Measurements from ENCODE around the gene MAPK8.

Gene MAPK8

DNA sequence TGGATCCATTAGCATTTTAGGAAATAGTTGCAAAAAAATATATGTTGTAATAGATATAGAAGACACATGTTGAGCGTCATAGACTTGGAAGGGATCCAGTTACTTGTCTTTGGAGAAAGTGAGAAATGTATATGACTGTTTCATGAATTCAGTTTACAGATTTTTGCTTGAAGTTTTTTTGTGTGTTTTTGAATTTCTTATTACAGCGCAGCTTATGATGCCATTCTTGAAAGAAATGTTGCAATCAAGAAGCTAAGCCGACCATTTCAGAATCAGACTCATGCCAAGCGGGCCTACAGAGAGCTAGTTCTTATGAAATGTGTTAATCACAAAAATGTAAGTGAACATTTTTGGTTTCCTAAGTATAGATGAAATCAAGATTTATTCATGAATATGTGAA, 98.2 kb downstream of the MAPK8 start:
- H3K4me1 ChIP-seq (ENCODE audit: control insufficient read depth, insufficient read depth, low read length): peaks cover 8% of the 10 kb centered on the region; the same call in 1 of the 2 replicates
- ChIA-PET CTCF (interaction anchor here (0.6 to 1.0 kb wide), 2 partner anchors 12 to 63 kb away, joined by 3 to 4 read pairs; no protein-coding TSS in a partner anchor), POLR2A (no interaction called here)
- H3K36me3 ChIP-seq (ENCODE audit: control insufficient read depth in 2 of 2, insufficient read depth in 1 of 2, low read length in 2 of 2): no peaks in the 10 kb centered on the region
- H3K9me3 ChIP-seq (ENCODE audit: control insufficient read depth, insufficient read depth, low read depth, low read length): no peaks in the 10 kb centered on the region
- no peak overlapping the region for H3K27ac ChIP-seq (ENCODE audit: extremely low read depth, low read depth, low read length)
- TF ChIP-seq ZNF138 (tag by site-specific recombination; IDR thresholded peaks at IDR 0.05; ENCODE audit: borderline replicate concordance) (no peak), ZNF791 (tag by site-specific recombination; IDR thresholded peaks at IDR 0.05) (no peak), ZNF571 (tag by site-specific recombination; IDR thresholded peaks at IDR 0.05) (no peak), PRDM1 (tag by site-specific recombination; IDR thresholded peaks at IDR 0.05) (no peak), ZFP69B (tag by site-specific recombination; IDR thresholded peaks at IDR 0.05) (no peak), ZNF37A (tag by site-specific recombination; IDR thresholded peaks at IDR 0.05) (no peak), BCL11B (tag by site-specific recombination; IDR thresholded peaks at IDR 0.05; ENCODE audit: low read depth) (no peak)
- TF ChIP-seq, protein P1, sequence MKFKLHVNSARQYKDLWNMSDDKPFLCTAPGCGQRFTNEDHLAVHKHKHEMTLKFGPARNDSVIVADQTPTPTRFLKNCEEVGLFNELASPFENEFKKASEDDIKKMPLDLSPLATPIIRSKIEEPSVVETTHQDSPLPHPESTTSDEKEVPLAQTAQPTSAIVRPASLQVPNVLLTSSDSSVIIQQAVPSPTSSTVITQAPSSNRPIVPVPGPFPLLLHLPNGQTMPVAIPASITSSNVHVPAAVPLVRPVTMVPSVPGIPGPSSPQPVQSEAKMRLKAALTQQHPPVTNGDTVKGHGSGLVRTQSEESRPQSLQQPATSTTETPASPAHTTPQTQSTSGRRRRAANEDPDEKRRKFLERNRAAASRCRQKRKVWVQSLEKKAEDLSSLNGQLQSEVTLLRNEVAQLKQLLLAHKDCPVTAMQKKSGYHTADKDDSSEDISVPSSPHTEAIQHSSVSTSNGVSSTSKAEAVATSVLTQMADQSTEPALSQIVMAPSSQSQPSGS (tag by site-specific recombination; IDR thresholded peaks at IDR 0.05; ENCODE audit: low read depth): no peak
- TF ChIP-seq, protein P2, sequence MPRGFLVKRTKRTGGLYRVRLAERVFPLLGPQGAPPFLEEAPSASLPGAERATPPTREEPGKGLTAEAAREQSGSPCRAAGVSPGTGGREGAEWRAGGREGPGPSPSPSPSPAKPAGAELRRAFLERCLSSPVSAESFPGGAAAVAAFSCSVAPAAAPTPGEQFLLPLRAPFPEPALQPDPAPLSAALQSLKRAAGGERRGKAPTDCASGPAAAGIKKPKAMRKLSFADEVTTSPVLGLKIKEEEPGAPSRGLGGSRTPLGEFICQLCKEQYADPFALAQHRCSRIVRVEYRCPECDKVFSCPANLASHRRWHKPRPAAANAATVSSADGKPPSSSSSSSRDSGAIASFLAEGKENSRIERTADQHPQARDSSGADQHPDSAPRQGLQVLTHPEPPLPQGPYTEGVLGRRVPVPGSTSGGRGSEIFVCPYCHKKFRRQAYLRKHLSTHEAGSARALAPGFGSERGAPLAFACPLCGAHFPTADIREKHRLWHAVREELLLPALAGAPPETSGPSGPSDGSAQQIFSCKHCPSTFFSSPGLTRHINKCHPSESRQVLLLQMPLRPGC (tag by site-specific recombination; IDR thresholded peaks at IDR 0.05): no peak
- TF ChIP-seq, protein P3, sequence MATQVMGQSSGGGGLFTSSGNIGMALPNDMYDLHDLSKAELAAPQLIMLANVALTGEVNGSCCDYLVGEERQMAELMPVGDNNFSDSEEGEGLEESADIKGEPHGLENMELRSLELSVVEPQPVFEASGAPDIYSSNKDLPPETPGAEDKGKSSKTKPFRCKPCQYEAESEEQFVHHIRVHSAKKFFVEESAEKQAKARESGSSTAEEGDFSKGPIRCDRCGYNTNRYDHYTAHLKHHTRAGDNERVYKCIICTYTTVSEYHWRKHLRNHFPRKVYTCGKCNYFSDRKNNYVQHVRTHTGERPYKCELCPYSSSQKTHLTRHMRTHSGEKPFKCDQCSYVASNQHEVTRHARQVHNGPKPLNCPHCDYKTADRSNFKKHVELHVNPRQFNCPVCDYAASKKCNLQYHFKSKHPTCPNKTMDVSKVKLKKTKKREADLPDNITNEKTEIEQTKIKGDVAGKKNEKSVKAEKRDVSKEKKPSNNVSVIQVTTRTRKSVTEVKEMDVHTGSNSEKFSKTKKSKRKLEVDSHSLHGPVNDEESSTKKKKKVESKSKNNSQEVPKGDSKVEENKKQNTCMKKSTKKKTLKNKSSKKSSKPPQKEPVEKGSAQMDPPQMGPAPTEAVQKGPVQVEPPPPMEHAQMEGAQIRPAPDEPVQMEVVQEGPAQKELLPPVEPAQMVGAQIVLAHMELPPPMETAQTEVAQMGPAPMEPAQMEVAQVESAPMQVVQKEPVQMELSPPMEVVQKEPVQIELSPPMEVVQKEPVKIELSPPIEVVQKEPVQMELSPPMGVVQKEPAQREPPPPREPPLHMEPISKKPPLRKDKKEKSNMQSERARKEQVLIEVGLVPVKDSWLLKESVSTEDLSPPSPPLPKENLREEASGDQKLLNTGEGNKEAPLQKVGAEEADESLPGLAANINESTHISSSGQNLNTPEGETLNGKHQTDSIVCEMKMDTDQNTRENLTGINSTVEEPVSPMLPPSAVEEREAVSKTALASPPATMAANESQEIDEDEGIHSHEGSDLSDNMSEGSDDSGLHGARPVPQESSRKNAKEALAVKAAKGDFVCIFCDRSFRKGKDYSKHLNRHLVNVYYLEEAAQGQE (tag by site-specific recombination; IDR thresholded peaks at IDR 0.05): no peak
- TF ChIP-seq, protein P4, sequence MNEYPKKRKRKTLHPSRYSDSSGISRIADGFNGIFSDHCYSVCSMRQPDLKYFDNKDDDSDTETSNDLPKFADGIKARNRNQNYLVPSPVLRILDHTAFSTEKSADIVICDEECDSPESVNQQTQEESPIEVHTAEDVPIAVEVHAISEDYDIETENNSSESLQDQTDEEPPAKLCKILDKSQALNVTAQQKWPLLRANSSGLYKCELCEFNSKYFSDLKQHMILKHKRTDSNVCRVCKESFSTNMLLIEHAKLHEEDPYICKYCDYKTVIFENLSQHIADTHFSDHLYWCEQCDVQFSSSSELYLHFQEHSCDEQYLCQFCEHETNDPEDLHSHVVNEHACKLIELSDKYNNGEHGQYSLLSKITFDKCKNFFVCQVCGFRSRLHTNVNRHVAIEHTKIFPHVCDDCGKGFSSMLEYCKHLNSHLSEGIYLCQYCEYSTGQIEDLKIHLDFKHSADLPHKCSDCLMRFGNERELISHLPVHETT (tag by site-specific recombination; IDR thresholded peaks at IDR 0.05): no peak
- H3K4me3 ChIP-seq (ENCODE audit: low read depth, low read length): no peak overlapping the region

DNA sequence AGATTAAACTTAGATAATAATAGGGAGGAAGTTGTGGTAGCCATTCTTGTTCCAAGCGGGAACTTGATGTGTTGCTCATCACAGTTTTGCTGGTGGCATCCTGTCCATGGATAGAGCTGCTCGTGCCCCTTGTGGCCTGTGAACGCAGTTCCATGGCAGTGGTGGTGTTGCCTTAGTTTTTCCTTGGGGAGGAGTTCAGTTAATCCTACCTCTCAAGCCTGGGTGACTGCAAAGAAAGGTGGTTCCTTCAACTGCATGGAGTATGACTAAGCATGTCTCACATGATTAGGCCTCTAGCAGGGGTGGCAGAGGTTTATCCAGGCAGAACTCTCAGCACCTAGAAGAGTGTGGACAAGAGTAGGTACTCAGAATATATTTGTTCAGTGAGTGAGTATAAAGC, 99.7 kb downstream of the MAPK8 start:
- Histone ChIP-seq H3K4me1 (ENCODE audit: control insufficient read depth, insufficient read depth, low read length) (no peaks in the 10 kb centered on the region), H3K36me3 (ENCODE audit: control insufficient read depth in 2 of 2, insufficient read depth in 1 of 2, low read length in 2 of 2) (peaks cover 0 to 10% of the 10 kb centered on the region in 2 experiments; a peak in 1 of 3 replicates), H3K4me3 (ENCODE audit: low read depth, low read length) (no peak overlapping the region), H3K9me3 (ENCODE audit: control insufficient read depth, insufficient read depth, low read depth, low read length) (no peaks in the 10 kb centered on the region), H3K27ac (ENCODE audit: extremely low read depth, low read depth, low read length) (no peak overlapping the region)
- POLR2A ChIA-PET: no interaction called here
- CTCF ChIA-PET: interaction anchor here (1.0 to 1.2 kb wide), 2 partner anchors 27 to 250 kb away, joined by 3 read pairs; no protein-coding TSS in a partner anchor
- TF ChIP-seq, protein P5, sequence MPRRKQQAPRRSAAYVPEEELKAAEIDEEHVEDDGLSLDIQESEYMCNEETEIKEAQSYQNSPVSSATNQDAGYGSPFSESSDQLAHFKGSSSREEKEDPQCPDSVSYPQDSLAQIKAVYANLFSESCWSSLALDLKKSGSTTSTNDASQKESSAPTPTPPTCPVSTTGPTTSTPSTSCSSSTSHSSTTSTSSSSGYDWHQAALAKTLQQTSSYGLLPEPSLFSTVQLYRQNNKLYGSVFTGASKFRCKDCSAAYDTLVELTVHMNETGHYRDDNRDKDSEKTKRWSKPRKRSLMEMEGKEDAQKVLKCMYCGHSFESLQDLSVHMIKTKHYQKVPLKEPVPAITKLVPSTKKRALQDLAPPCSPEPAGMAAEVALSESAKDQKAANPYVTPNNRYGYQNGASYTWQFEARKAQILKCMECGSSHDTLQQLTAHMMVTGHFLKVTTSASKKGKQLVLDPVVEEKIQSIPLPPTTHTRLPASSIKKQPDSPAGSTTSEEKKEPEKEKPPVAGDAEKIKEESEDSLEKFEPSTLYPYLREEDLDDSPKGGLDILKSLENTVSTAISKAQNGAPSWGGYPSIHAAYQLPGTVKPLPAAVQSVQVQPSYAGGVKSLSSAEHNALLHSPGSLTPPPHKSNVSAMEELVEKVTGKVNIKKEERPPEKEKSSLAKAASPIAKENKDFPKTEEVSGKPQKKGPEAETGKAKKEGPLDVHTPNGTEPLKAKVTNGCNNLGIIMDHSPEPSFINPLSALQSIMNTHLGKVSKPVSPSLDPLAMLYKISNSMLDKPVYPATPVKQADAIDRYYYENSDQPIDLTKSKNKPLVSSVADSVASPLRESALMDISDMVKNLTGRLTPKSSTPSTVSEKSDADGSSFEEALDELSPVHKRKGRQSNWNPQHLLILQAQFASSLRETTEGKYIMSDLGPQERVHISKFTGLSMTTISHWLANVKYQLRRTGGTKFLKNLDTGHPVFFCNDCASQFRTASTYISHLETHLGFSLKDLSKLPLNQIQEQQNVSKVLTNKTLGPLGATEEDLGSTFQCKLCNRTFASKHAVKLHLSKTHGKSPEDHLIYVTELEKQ (tag by site-specific recombination; IDR thresholded peaks at IDR 0.05; ENCODE audit: borderline replicate concordance): no peak

Measured in HEK293 (cell line).